Body of pancreas (tissue), 4 donors: ENCODE measurements around the gene PLAC1. TPM values are rescaled to one million over a fixed set of nuclear protein-coding genes. Genes with fewer than 3 reads are reported as not detected.

Experiments used
- microRNA counts, 2 donors: library from miRNA; unstranded; fragments of <30 nt; microRNA quantifications; one replicate each; lab custom pipeline; 2017
- microRNA-seq, 2 donors: library from miRNA; unstranded; fragments of <30 nt; microRNA quantifications; one replicate each; pipeline ENCODE4, GENCODE V29; 2016; ENCODE audit warnings: borderline number of aligned reads in 2 of 2, borderline replicate concordance in 2 of 2
- small RNA-seq: library from RNA; depleted of rRNA; stranded (forward); fragments of <200 nt; gene quantifications from one replicate; pipeline ENCODE3, GENCODE V24; 2016
- total RNA-seq, 2 donors: library from RNA; depleted of rRNA; stranded (reverse); fragments of >200 nt; gene quantifications; one replicate each; pipeline ENCODE4 v1.1.0, GENCODE V29; 2016

PLAC1 gene
- total RNA-seq, 2 donors from 2014 or later = not detected

MicroRNAs within 50 kb of the gene (microRNA counts, 767-probe panel; counts per million panel counts)
- 0 to 736 counts per million in 2 donors for microRNA hsa-miR-424-5p (lab: Ali Mortazavi, UCI)
- microRNA hsa-miR-450a-5p (lab: Ali Mortazavi, UCI) = 0 to 736 counts per million in 2 donors
- 0 to 736 counts per million in 2 donors for microRNA hsa-miR-450b-3p (lab: Ali Mortazavi, UCI)
- microRNA hsa-miR-450b-5p (lab: Ali Mortazavi, UCI) = 0 to 736 counts per million in 2 donors
- microRNA hsa-miR-503 (lab: Ali Mortazavi, UCI) = 0 to 736 counts per million in 2 donors
- 0 to 736 counts per million in 2 donors for microRNA hsa-miR-542-3p (lab: Ali Mortazavi, UCI)
- microRNA hsa-miR-542-5p (lab: Ali Mortazavi, UCI) = 0 to 736 counts per million in 2 donors

Small RNAs within 50 kb of the gene (microRNA-seq; reads per million reads assigned to microRNA genes)
- gene MIR424 (2,803 to 3,242 reads per million in 2 donors), gene MIR450A1 (1.3 to 3.3 reads per million in 2 donors), gene MIR450A2 (0.45 to 4.2 reads per million in 2 donors), gene MIR450B (0.90 to 2.3 reads per million in 2 donors), gene MIR503 (15.4 to 26.9 reads per million in 2 donors), gene MIR542 (9.9 to 20.0 reads per million in 2 donors)

Small RNAs within 50 kb of the gene (small RNA-seq; reads per million reads assigned to genes)
- gene AC004383.1 = not detected
- not detected for gene MIR450A1
- gene MIR450A2 = not detected
- not detected for gene MIR450B
- gene MIR503 = not detected
- 0.85 reads per million, percentile 27 among the genes with 10 or more reads in this experiment for gene MIR542

Other genes with a start within 250 kb of the PLAC1 start
- gene HPRT1, start 198.3 kb downstream of the PLAC1 start, total RNA-seq = 10 to 100 TPM; 15.8 to 18.7 TPM
- 10 to 100 TPM in 1 of 2 donors, 1 to 10 TPM in 1; 9.1 to 25.7 TPM for gene PABIR2, start 138.7 kb upstream of the PLAC1 start, total RNA-seq